ENCODE results near the gene VPS35L.
A peak's percentile ranks its signal among the peaks of the same experiment; 100 is the strongest.

The VPS35L gene

GRCh38 chr16:19694989-19695388 is 139.5 kb downstream of the VPS35L start:
- no peak for DNase-seq (ENCODE audit: low read depth in 3 of 3)

GRCh38 chr16:19696328-19696727 is 140.8 kb downstream of the VPS35L start:
- DNase-seq (ENCODE audit: low read depth in 3 of 3): peak; percentile 3 to 23 (median 22)

DNA sequence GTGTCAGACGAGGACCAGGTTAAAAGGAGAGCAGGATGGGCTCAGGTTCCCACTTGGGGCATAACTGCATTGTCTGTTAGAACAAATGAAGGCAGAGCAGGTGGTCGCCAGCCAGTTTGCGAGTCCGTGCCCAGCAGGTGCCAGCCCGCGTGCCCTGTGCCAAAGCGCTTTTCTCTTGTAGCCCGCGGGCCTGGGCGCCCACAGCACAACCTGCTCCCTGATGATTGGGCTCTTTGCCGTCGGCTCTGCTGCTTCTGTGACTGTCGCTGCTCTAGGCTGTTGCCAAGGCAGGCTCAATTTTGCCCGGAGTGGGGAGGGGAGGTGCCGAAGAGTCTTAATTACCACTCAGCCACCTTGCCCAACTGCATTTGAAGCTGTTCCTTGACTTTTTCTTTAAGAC is 141.5 kb downstream of the VPS35L start:
- DNase-seq (ENCODE audit: low read depth in 3 of 3): no peak

DNA sequence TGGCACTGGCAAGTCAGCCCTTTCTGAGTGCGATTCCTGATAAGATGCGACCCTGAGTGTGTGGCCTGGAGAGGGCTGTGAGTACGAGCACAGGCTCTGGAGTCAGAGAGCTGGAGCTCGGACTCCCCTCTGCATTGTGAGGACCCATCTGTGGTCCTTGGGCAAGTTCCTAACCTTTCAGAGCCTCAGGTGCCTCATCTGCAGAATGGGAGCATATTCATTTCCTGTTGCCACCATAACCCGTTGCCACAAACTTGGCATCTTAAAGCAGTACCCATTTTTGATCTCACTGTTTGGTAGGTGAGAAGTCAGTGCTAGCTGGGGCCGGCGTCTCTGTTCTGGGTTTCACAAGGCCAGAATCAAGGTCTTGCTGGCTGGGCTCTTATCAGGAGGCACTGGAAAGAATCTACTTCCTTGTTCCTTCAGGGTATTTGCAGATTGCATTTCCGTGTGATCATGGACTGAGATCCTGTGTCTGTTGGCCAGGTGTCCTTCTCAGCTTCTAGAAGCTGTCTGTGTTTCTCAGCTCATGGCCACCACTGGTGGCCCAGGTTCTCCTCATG is 142.3 kb downstream of the VPS35L start:
- DNase-seq (ENCODE audit: low read depth in 3 of 3): no peak

DNA sequence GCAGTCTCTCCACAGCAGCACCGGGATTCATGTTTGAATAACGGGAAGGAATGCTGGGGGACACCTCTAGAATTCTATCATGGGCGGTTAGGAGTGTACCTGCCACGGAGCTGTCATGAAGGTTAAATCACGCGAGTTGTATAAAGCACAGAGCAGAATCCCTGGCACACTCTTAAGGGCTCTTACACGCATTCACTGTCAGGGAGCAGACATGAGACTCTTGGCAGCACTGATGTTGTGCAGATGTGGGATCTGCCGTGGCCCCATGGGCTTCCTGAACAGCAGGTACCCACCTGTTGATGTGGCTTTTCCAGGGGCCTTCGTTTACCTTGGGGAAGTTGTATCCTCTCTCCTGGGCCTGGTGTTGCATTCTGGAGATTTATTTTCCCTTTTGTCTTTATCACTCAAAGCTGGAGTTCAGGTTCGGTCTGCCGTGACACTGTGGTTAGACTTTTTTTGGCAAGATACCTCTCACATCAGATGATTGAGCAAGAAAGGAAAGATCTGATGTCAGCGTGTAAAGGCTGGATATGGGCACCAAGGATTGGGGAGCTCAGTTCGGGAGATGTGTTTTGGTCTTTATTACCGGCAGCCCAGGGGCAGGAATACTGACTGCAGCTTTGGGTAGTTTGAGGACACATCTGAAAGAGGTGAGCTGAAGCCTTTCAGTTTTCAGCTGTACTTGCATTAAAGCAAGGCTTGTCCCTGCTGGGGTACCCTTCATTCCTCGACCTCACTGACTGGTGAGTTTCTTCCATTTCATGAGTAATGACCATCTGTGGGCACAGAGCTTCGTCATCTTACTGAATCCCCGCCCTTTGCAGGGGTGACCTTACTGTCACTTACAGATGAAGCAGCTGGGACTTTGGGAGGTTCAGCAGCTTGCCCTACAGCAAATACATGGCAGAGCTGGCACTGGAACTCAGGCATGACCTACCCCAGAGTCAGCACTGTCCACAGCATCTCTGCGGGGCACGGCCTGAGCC is 143.3 kb downstream of the VPS35L start:
- no peak for DNase-seq (ENCODE audit: low read depth in 3 of 3)

GRCh38 chr16:19699472-19699871 is 144.0 kb downstream of the VPS35L start:
- DNase-seq (ENCODE audit: low read depth in 3 of 3): no peak

- DNase-seq (ENCODE audit: low read depth in 3 of 3): no peak
These were observed 144.8 kb downstream of the VPS35L start for GRCh38 chr16:19700319-19700781.

DNA sequence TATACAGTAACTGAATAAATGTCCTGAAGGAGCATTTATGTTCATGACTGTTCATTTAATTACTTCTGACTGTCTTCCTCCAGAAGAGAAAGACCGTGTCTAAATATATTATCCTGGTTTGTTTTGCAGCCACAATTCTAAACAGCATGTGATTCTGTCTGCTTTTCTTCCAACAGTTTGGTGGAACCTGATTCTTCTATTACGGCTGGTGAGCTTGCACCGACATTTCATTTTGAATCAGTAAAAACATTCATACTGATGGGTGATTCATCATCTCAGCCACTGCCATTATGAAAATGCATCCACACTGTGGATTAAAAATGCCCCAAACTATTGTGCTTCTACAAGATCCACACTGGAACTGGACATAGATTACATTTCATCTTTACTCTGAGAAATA is 145.6 kb downstream of the VPS35L start:
- no peak for DNase-seq (ENCODE audit: low read depth in 3 of 3)

- no peak for DNase-seq (ENCODE audit: low read depth in 3 of 3)
These were observed 147.8 kb downstream of the VPS35L start for GRCh38 chr16:19703172-19703889.

DNA sequence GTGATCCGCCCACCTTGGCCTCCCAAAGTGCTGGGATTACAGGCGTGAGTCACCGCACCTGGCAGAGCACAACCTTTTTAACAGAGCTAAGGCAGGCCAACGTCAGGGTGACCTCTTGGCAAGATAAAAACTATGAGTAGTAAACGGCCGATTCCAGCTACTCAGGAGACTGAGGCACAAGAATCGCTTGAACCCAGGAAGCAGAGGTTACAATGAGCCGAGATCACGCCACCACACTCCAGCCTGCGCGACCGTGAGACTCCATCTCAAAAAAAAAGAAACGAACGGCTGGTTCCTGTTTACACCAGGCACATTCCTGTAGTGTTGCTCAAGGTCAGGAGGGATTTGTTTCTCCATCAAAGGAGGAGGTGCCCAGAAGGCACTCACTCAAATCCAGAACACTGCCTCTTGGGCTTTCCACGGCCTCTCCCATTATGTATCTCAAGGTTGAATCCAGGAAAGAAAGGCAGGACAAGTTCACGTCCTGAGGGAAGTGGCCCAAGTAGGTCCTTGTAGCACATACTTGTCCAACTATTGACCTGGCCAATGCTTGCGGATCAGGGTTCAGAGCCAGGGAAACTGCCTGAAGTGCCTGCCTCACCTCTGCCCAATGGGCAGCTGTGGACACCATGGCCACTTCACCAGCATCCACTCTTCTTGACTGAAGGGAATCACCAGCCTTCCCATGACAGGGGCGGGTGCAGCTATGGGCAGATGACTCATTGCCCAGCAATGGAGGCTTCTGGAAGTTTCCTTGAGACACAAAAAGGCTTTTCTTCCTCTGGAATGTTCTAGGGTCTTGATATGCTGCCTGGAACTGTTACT is 149.0 kb downstream of the VPS35L start:
- no peak for DNase-seq (ENCODE audit: low read depth in 3 of 3)

DNA sequence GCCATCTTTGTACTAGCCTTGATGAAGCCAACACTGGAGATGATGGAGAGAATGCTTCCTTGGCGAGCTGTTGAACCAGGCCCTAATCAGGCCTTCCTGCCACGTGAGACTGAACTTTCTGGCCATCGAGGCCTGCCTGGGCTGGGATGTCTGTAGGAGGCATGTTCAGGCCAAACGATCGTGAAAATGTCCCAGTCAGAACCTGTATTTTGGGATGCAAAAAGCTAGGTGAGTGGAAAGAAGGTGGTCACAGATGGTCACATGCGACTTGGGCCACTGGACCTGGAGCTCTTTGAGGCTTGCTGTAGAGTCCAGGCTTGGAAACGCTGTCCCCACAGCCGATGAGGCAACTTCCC is 149.6 kb downstream of the VPS35L start:
- DNase-seq (ENCODE audit: low read depth in 3 of 3): no peak

DNA sequence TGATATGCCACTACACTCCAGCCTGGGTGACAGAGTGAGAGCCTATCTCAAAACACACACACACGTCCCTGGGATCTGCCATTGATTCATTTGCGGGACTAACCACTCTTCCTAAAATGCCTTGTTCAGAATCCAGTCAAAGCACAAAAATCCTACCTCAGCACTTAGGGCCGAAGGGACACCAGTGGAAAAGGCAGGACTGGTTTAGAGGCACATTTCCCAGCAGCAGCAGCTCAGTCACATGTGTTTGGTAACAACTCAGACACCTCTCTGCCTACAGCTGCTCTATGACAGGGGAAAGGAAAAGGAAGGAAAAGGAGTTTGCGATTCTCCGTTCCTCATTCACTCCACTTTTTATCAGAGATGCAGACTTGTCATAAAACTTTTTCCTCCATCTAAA is 150.3 kb downstream of the VPS35L start:
- DNase-seq (ENCODE audit: low read depth in 3 of 3): no peak

DNA sequence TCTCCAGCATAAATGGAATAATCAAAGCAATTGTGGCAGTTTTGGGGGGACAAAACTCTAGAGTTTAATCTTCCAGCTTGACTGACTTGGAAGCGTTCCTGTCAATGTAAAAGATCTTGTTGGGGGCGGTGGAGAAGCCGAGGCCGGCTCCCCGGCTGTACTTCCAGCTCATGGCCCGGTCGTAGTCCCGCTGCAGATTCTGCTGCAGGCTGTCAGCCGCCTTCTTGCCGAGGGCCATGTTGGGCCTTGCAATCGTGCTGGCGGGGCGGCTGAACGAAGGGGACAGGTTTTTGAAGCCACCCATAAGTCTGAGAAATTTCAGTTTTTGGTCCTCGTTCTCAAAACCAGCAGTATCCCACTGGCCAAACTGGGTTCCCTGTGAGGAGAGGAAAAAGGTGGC is 151.3 kb downstream of the VPS35L start:
- DNase-seq (ENCODE audit: low read depth in 3 of 3): no peak

DNA sequence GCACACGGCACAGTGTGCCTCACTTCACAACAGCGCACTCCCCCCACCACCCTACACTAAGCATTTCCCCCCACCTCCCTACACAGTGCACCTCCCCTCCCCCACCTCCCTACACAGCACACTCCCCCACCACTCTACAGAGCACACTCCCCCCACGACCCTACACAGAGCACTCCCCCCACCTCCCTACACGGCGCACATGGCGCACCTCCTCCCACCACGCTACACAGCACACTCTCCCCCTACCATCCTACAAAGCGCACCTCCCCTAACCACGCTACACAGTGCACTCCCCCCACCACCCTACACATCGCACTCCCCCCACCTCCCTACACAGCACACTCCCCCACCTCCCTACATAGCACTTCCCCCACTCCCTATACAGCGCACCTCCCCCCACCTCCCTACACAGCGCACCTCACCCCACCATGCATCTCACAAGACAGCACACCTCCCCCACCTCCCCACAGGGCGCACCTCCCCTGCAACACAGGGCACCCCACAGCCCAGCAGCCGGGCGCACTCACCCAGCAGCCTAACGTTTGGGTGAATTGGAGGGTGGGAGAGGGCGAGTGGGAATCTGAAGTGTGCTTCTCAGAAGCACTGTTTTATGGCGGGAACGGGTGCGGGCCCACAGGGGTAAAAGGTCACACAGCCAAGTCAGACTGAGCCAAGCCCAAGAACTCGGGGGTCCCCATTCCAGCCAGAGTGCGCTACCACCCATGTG is 152.2 kb downstream of the VPS35L start:
- no peak for DNase-seq (ENCODE audit: low read depth in 3 of 3)

DNA sequence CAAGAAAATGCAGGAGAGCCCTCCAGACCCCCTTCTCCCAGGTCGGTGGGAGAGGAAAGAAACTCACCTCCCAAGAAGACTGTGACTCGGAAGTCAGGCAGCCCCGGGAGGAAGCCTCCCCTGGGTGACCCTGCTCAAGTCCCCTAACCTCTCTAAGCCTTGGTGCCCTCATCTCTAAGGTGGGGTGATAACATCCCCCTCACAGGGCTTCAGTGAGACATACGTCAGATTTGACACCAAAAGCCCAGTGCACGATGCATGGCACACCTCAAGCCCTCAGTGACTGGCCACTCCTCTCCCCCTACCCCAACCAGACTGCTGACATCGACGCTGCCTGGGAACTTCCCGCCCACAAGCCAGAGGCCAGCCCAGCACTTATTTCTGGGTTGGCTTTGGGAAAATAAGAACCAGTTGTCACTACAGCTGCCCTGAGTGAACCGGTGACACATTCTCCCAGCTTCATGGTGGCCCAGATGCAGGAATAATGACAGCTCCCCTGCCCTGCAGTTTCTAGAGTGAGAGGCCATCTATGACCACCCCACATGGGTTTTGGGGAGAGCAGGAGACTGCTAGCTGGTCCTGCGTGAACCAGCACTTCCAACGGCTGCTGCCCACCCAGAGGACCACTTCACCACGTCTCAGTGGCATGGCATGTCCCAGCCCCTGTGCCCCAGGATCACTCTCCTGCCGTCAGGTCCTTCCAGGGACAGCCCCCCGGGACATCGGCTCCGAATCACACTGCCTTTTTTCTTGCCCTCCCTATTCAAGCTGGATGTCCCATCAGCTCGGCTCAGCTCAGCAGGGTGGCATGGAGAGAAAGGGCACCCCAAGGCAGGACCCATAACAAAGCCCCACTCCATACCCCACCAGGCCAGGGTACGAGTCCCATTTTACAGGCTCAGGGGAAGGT is 153.0 kb downstream of the VPS35L start:
- no peak for DNase-seq (ENCODE audit: low read depth in 3 of 3)

DNA sequence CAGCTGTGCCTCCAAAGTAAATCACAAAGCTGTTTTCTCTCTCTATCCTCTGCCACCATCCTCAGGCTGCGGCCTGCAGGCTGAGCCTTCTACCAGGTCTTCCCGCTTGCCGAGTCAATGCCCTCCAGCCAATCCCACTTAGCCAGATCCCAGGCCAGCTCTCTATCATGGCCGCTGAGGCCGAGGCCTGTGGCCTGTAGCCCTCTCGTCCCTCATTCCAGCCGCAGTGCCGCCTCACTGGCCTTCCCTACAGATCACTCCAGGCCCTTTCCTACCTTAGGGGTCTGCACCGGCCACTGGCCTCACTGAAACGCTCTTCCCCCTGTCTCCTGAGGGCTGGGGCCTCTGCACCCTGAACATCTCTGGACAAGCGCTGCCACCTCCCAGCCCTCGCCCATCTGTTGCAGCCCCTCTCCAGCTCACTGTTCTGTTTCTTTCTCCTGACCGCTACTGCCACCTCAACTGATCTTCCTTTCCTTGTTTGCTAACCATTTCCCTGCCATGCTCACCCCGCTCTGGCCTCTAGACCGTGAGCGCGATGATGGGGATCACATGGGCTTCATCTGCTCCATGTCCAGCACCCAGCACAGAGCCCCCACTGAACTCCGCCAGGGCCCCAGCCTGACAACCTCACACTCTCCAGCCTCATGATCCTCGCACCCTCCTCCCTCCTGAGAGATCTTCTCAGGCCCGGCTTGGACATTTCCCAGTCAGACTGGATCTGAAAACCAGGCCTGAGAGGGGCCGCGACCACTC is 154.1 kb downstream of the VPS35L start:
- DNase-seq (ENCODE audit: low read depth in 3 of 3): no peak

GRCh38 chr16:19710191-19710908 is 154.8 kb downstream of the VPS35L start:
- DNase-seq (ENCODE audit: low read depth in 3 of 3): no peak

GRCh38 chr16:19710991-19711545 is 155.6 kb downstream of the VPS35L start:
- no peak for DNase-seq (ENCODE audit: low read depth in 3 of 3)
